H4 (cell line): ENCODE data around the gene PTGIS. TPM values are rescaled to one million over a fixed set of nuclear protein-coding genes. Genes with fewer than 3 reads are reported as not detected.
A peak's percentile ranks its signal among the peaks of the same experiment; 100 is the strongest.

Source experiments
- DNase-seq: peaks from one replicate; pipeline ENCODE4 v3.0.0-alpha.2; 2015; ENCODE audit warnings: low spot score
- total RNA-seq: library from RNA; depleted of rRNA; stranded (reverse); fragments of >200 nt; shearing (Covaris generic); gene quantifications from 2 replicates; pipeline ENCODE4 v1.2.3, GENCODE V29; 2014

PTGIS gene
- total RNA-seq, 1 experiment from 2014 or later, result not detected

- DNase-seq, result no peak
These were observed 71.2 kb downstream of the PTGIS start for GRCh38 chr20:49496553-49497397.

DNA sequence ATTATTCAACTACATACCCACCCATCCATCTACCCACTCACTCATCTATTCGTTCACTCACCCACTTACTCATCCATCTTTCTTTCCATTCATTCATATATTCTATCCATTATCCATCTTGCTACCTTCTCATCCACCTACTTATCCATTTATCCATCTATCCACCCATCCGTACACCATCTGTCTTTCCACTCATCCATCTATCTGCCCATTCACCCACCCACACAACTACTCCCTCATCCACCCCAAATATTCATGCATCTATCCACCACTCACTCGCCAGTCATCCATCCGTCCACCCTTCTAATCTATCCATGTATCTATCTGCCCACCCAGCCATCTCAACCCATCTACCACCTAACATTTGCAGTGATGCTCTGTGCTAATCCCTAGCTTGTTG lies 71.9 kb downstream of the PTGIS start:
- no peak for DNase-seq

- DNase-seq, result no peak
These were observed 77.2 kb downstream of the PTGIS start for GRCh38 chr20:49490689-49491088.

GRCh38 chr20:49489688-49490087 lies 78.2 kb downstream of the PTGIS start:
- DNase-seq, result no peak

- DNase-seq, result no peak
These were observed 81.9 kb downstream of the PTGIS start for GRCh38 chr20:49486064-49486463.

- DNase-seq, result no peak
These were observed 82.4 kb downstream of the PTGIS start for GRCh38 chr20:49485563-49485962.

GRCh38 chr20:49484180-49485140 lies 83.5 kb downstream of the PTGIS start:
- peak; percentile 66 for DNase-seq

DNA sequence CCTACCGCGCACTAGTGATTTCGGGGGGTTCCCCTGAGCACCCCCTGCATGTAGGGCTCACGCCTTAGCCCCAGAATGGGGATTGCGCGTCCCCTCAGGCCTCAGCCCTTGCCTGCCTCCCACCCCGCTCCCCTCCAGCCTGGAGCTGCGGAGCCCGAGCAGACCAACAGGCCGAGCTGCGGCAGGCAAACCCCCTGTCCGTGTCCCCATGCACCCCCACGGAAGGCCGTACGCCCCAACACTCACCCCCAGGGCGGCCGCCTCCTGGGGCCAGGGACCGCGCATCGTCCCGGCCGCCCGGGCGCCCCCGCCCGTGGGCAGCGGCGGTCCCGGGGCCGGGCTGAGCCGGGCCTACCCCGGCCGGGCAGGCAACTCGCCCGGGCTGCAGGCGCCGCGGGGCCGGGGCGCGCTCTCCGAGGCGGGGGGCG lies 84.2 kb downstream of the PTGIS start:
- no peak for DNase-seq

DNA sequence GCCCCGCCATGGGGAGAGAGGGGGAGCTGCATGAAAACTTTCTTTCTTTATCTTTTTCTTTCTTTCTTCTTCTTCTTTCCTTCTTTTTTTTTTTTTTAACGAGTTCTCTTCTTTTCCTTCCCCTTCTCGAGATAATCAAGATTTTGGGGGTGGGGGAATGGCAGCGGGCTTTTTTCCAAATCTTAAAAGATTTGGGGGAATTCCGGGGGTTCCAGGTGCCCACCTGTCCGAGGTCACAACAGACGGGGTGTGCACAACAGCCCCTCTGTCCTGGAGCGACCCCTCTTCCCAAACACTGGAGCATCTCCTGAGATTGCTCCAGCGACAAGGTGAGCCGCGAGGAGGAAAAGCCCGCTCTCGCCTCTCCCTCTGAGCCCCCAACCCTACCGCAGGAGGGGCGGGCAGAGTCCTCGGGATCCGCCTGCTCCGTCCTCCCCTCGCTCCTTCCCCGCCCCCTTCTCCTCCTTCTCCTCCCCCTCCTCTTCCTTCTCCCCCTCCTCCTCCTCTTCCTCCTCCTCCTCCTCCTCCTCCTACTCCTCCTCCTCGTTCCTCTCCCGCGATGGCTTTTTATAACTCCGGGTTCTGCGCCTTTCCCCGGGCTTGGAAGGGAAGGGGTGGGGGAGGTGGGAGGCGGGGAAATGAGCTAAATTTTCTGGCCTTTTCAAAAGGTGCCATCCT lies 84.8 kb downstream of the PTGIS start:
- DNase-seq, result no peak

- peak; percentile 21 for DNase-seq
These were observed 85.3 kb downstream of the PTGIS start, which contains the start of gene KCNB1 for GRCh38 chr20:49482621-49483017. KCNB1 (minus strand) TSS chr20:49482668; CDS start chr20:49482480, 188 bp downstream.

DNA sequence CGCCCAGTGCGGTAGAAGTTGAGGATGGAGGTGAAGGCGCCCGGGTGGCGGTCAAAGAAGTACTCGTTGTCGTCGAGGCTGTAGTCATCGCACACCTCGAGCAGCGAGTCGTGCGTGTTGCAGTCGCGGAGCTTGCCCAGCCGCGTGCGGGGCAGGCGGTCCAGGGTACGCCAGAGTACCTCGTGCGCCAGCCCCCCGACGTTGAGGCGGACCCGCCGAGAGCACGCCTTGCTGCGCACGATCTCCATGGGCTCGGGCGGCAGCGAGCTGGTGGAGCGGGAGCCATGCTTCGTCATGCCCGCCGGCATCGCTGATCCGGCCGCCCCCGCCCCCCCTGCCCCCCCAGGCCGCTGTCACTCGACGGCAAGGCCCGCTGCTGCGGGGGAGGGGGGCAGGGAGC lies 85.8 kb downstream of the PTGIS start:
- DNase-seq, result no peak

DNA sequence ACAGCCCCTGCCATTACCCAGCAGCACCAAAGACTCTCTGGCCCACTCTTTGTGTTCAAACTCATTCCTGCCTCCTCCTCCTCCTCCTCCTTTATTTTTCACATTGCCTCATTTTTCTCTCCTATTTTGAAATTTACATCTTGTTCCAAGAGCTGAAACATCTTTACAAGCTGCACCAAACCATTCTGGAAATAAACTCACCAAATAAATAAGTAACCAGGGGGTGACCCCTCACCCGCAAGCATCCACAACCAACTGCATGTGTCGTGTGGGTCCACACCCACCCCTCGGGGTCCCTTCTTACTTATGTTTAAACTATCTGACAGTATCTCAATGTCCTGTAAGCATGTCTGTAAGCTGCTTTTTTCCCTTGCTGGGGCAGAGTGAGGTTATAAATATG lies 86.8 kb downstream of the PTGIS start:
- no peak for DNase-seq

DNA sequence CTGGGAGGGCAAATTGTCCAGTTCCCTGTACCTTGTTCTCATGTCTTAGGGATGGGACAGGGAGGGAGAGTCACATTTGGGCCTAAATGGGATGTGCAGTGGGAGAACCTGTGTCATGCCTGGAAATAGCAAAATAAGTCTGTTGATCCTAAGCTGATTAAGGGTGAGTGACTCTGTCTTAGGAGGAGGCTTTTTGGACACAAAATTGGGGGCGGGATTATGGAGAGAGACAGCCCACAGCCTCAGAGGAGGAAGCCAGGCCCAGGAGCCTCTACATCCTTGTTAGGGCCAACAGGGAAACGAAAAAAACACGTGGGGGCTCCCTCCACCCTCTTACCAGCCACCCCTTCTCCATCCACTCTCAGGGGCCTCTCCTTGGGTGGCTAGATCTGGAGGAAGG lies 87.7 kb downstream of the PTGIS start:
- DNase-seq, result no peak

- no peak for DNase-seq
These were observed 88.2 kb downstream of the PTGIS start for GRCh38 chr20:49479785-49480184.

- no peak for DNase-seq
These were observed 88.9 kb downstream of the PTGIS start for GRCh38 chr20:49478754-49479689.

GRCh38 chr20:49478266-49478665 lies 89.7 kb downstream of the PTGIS start:
- no peak for DNase-seq

- DNase-seq, result no peak
These were observed 90.7 kb downstream of the PTGIS start for GRCh38 chr20:49477200-49477599.

DNA sequence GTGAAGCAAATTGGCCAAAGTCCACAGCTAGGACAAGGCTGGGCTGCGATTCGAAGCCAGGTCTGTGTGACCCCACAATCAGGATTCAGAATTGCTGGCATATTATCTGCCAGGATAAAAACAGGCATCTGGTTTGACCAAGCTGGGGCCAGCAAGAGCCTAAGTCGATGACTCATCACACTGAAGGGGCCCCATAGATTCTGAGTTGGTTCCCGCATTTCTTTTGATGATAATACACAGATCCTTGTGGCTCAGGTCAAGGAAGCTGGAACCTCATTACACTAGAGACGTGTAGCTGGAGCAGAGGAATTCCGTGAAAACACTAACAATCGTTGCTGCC lies 92.0 kb downstream of the PTGIS start:
- DNase-seq, result peak; percentile 29

DNA sequence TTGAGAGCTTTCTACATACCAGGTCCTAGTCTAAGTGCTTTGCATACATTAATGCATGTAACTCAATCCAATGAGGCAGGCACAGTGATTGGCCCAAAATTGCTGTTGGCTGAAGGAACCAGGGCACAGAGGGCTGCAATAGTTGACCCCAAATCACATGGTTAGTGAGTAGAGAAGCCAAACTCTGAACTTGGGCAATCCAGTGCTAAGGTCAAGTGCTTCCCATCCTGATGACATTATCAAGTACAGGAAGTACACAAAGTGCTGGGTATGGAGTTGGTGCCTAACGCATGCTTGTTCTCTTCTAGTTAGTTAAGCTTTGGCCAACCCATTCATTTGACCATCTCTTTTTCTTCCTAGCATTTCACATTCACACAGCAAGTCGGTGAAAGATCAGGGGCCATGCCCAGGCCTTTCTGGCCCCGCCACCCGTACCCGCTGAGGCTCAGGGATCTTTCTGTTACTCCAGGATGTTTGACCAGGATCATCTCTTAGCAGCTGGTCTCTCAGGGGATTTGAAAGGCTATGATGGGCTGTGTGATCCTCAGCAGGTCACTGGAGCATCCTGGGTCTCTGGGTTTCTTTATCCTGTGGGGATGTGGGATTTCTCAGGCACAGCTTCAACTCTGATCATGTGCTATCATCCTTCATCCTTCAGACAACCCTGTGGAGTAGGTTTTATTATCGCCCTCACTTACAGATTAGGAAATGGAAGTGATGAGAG lies 92.5 kb downstream of the PTGIS start:
- no peak for DNase-seq

DNA sequence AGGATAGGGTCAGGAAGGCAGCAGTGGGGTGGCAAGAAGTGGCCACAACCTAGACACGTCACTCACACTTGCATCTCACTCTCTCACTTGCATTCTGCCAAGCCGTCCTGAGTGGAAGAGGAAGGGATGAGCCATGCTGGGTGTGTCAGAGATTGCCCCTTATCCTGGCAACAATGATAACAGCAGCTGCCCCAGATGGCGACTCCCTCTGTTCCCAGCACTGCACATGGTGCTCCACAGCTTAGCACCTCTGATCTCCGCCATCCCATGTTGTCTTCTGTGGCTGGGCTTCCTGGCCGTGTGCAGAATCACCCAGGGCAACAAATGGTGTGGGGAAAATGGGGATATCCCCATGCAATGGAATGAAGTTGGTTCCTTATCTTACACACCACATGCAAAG lies 96.5 kb downstream of the PTGIS start:
- no peak for DNase-seq
